Spinal cord (tissue), 10 donors: ENCODE measurements around the gene LECT2. TPM values are rescaled to one million over a fixed set of nuclear protein-coding genes. Genes with fewer than 3 reads are reported as not detected.

Experiments
- DNase-seq, 6 donors: peaks; one replicate each; pipeline versions ENCODE4 v3.0.0 to v3.0.0-alpha.2; 2013 to 2015; ENCODE audit warnings: low spot score in 6 of 6, low read depth in 4 of 6
- H3K27ac ChIP-seq: one replicate; pipeline ENCODE4 v1.5.1; 2013; ENCODE audit warnings: low read depth, low read length, control low read depth
- H3K27me3 ChIP-seq: one replicate; pipeline ENCODE4 v1.6.1; 2013; ENCODE audit warnings: low read length; ENCODE audit not compliant: control insufficient read depth, insufficient read depth
- H3K36me3 ChIP-seq: one replicate; pipeline ENCODE4 v1.6.1; 2013; ENCODE audit warnings: low read length; ENCODE audit not compliant: control insufficient read depth, insufficient read depth
- H3K4me1 ChIP-seq: one replicate; pipeline ENCODE4 v1.6.1; 2013; ENCODE audit warnings: low read length; ENCODE audit not compliant: control insufficient read depth, insufficient read depth
- H3K4me3 ChIP-seq: one replicate; pipeline ENCODE4 v1.5.1; 2013; ENCODE audit warnings: low read depth, low read length, control low read depth
- H3K9me3 ChIP-seq: one replicate; pipeline ENCODE4 v1.6.1; 2013; ENCODE audit warnings: low read length; ENCODE audit not compliant: control insufficient read depth, insufficient read depth
- WGBS: methylation state at CpG from one replicate; pipeline ENCODE4 v1.1.5; 2013; ENCODE audit warnings: missing lambda C conversion rate; ENCODE audit not compliant: insufficient coverage; 5-methylcytosine and 5-hydroxymethylcytosine counted together
- polyA plus RNA-seq, 2 donors: library from polyadenylated mRNA; unstranded; fragments of 120-200 nt; gene quantifications; one replicate each; pipeline ENCODE4 v1.2.1, GENCODE V29; 2013; ENCODE audit not compliant: insufficient read length in 2 of 2
- total RNA-seq, 2 donors: library from RNA; depleted of rRNA in 1 of 2; stranded (reverse); fragments of 120-200 nt in 1 of 2; fragments of >200 nt in 1 of 2; gene quantifications; one replicate each; pipeline versions ENCODE4 v1.2.3 to v1.2.4, GENCODE V29; 2013 to 2014
- donor health status: healthy.

LECT2 gene
- total and polyA plus RNA-seq, 4 donors: 1.7 to 2.1 TPM; not detected in 2

- peaks cover 4% of the 10 kb centered on the region for H3K27me3 ChIP-seq
- H3K4me1 ChIP-seq: no peaks in the 10 kb centered on the region
- no CpG with 5 or more reads among the region's 1 CpG for WGBS
- H3K27ac ChIP-seq: no peak overlapping the region
- H3K4me3 ChIP-seq: no peak overlapping the region
- DNase-seq: no peak
- H3K9me3 ChIP-seq: peaks cover 3% of the 10 kb centered on the region
- no peaks in the 10 kb centered on the region for H3K36me3 ChIP-seq
Observed at GRCh38 chr5:135971701-135972100, 16.9 kb upstream of the LECT2 start.

- no peak overlapping the region for H3K27ac ChIP-seq
- no peaks in the 10 kb centered on the region for H3K36me3 ChIP-seq
- WGBS: no CpG with 5 or more reads among the region's 3 CpGs
- no peak overlapping the region for H3K4me3 ChIP-seq
- H3K4me1 ChIP-seq: no peaks in the 10 kb centered on the region
- H3K9me3 ChIP-seq: peaks cover 3% of the 10 kb centered on the region
- no peak for DNase-seq
- H3K27me3 ChIP-seq: no peaks in the 10 kb centered on the region
Observed at GRCh38 chr5:135966790-135967189, 12.0 kb upstream of the LECT2 start.

- 90% methylated on average over 1 of the region's 4 CpGs for WGBS
- H3K36me3 ChIP-seq: no peaks in the 10 kb centered on the region
- no peak for DNase-seq
- H3K4me1 ChIP-seq: no peaks in the 10 kb centered on the region
- H3K9me3 ChIP-seq: peaks cover 3% of the 10 kb centered on the region
- H3K27me3 ChIP-seq: no peaks in the 10 kb centered on the region
- no peak overlapping the region for H3K27ac ChIP-seq
- H3K4me3 ChIP-seq: no peak overlapping the region
Observed at GRCh38 chr5:135966165-135966564, 11.4 kb upstream of the LECT2 start.

GRCh38 chr5:135965504-135965903 lies 10.7 kb upstream of the LECT2 start:
- Histone ChIP-seq H3K9me3 (peaks cover 3% of the 10 kb centered on the region), H3K36me3 (no peaks in the 10 kb centered on the region), H3K4me1 (no peaks in the 10 kb centered on the region), H3K27me3 (no peaks in the 10 kb centered on the region), H3K4me3 (no peak overlapping the region), H3K27ac (no peak overlapping the region)
- WGBS: no CpG with 5 or more reads among the region's 3 CpGs
- no peak for DNase-seq

GRCh38 chr5:135964670-135965320 lies 10.0 kb upstream of the LECT2 start:
- H3K4me3 ChIP-seq: no peak overlapping the region
- no CpG with 5 or more reads among the region's 1 CpG for WGBS
- no peaks in the 10 kb centered on the region for H3K4me1 ChIP-seq
- no peaks in the 10 kb centered on the region for H3K27me3 ChIP-seq
- no peaks in the 10 kb centered on the region for H3K9me3 ChIP-seq
- DNase-seq: no peak
- H3K27ac ChIP-seq: no peak overlapping the region
- no peaks in the 10 kb centered on the region for H3K36me3 ChIP-seq

GRCh38 chr5:135955525-135955924 lies 742 bp upstream of the LECT2 start:
- WGBS: 63% methylated on average over 3 of the region's 4 CpGs

GRCh38 chr5:135953850-135954249 lies 933 bp downstream of the LECT2 start:
- WGBS: no CpG with 5 or more reads among the region's 2 CpGs
- Histone ChIP-seq H3K4me1 (no peaks in the 10 kb centered on the region), H3K36me3 (no peaks in the 10 kb centered on the region), H3K4me3 (no peak overlapping the region), H3K27ac (no peak overlapping the region), H3K27me3 (no peaks in the 10 kb centered on the region), H3K9me3 (no peaks in the 10 kb centered on the region)
- DNase-seq: no peak

More at GRCh38 chr5:135955525-135955924, 742 bp upstream of the LECT2 start:
- Histone ChIP-seq H3K4me3 (no peak overlapping the region), H3K36me3 (no peaks in the 10 kb centered on the region), H3K9me3 (no peaks in the 10 kb centered on the region), H3K27ac (no peak overlapping the region), H3K27me3 (no peaks in the 10 kb centered on the region), H3K4me1 (no peaks in the 10 kb centered on the region)
- DNase-seq: no peak

- H3K27me3 ChIP-seq: no peaks in the 10 kb centered on the region
- no peaks in the 10 kb centered on the region for H3K4me1 ChIP-seq
- no peak overlapping the region for H3K27ac ChIP-seq
- WGBS: 91% methylated on average over 4 of the region's 4 CpGs
- no peak overlapping the region for H3K4me3 ChIP-seq
- DNase-seq: no peak
- no peaks in the 10 kb centered on the region for H3K9me3 ChIP-seq
- no peaks in the 10 kb centered on the region for H3K36me3 ChIP-seq
Observed at GRCh38 chr5:135952683-135953082, 2.1 kb downstream of the LECT2 start.

GRCh38 chr5:135951807-135952206 lies 3.0 kb downstream of the LECT2 start:
- no peak overlapping the region for H3K4me3 ChIP-seq
- H3K9me3 ChIP-seq: no peaks in the 10 kb centered on the region
- no peaks in the 10 kb centered on the region for H3K4me1 ChIP-seq
- no peak overlapping the region for H3K27ac ChIP-seq
- no peaks in the 10 kb centered on the region for H3K36me3 ChIP-seq
- 93% methylated on average over 4 of the region's 6 CpGs for WGBS
- no peaks in the 10 kb centered on the region for H3K27me3 ChIP-seq
- DNase-seq: no peak

GRCh38 chr5:135951257-135951656 lies 3.5 kb downstream of the LECT2 start:
- Histone ChIP-seq H3K4me1 (no peaks in the 10 kb centered on the region), H3K27ac (no peak overlapping the region), H3K9me3 (no peaks in the 10 kb centered on the region), H3K27me3 (no peaks in the 10 kb centered on the region), H3K4me3 (no peak overlapping the region), H3K36me3 (no peaks in the 10 kb centered on the region)
- 72% methylated on average over 2 of the region's 4 CpGs for WGBS
- no peak for DNase-seq
